KBM-7 (cell line): Measurements from ENCODE around the gene PDE4A.
"Not testable (repeated sequence)": the region's sequence is repeated elsewhere in the genome, so short reads cannot be mapped to it uniquely, and the experiment has no call there.

Experiments used
- DNase-seq: peaks from one replicate; pipeline ENCODE4 v3.0.0-alpha.2; 2015
- in situ Hi-C: fragments of 300-500 bp; cut with MboI; formaldehyde crosslinking; loops from 2 replicates; pipeline ENCODE4 v1.14.3; 2020; ENCODE audit warnings: low sequenced_read_pairs, low pct_unique_long_range_greater_than_20kb, mixed read lengths

Gene PDE4A

DNA sequence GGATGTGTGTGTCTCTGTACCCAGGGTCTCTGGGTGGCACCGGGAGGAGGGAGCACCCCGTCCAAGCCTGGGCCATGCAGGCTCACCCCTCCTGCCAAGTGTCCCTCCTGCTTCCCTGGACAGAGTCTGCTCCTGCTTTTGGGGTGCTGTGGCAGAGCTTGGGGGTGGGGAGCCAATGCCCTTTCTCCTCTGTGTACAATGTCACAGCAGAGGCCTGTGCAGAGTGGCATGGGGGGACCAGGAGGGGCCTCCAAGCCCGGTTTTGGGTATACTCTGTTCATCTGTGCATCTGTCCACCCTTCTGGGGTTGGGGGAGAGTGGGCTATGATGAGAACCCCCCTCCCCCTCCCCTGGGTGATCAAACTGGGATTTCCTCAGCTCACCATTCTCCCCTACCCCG is 33.5 kb downstream of the PDE4A start:
- DNase-seq = no peak
- in situ Hi-C loops = no loop called here

- in situ Hi-C loops = no loop called here
- DNase-seq = no peak
Observed at GRCh38 chr19:10454267-10454666, 33.9 kb downstream of the PDE4A start.

- in situ Hi-C loops, DNase-seq: not testable (repeated sequence)
Observed at GRCh38 chr19:10458733-10459132, 38.4 kb downstream of the PDE4A start.

GRCh38 chr19:10460714-10461046 is 40.3 kb downstream of the PDE4A start:
- in situ Hi-C loops = no loop called here
- DNase-seq = no peak

- DNase-seq = peak; percentile 91
- in situ Hi-C loops = no loop called here
Observed at GRCh38 chr19:10461047-10461949, 41.0 kb downstream of the PDE4A start.

DNA sequence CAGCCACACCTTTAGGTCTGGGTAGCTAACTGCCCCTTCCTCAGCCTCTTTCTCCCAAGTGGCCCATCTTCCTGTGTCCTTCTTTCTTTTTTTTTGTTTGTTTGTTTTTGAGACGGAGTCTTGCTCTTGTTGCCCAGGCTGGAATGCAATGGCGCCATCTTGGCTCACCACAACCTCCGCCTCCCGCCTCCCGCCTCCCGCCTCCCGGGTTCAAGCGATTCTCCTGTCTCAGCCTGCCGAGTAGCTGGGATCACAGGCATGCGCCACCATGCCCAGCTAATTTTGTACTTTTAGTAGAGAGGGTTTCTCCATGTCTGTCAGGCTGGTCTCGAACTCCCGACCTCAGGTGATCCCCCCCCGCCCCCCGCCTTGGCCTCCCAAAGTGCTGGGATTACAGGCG is 41.7 kb downstream of the PDE4A start:
- DNase-seq, in situ Hi-C loops: not testable (repeated sequence)

- in situ Hi-C loops = no loop called here
- no peak for DNase-seq
Observed at GRCh38 chr19:10462557-10462956, 42.2 kb downstream of the PDE4A start.

GRCh38 chr19:10464456-10464855 is 44.1 kb downstream of the PDE4A start:
- no peak for DNase-seq
- in situ Hi-C loops = no loop called here

DNA sequence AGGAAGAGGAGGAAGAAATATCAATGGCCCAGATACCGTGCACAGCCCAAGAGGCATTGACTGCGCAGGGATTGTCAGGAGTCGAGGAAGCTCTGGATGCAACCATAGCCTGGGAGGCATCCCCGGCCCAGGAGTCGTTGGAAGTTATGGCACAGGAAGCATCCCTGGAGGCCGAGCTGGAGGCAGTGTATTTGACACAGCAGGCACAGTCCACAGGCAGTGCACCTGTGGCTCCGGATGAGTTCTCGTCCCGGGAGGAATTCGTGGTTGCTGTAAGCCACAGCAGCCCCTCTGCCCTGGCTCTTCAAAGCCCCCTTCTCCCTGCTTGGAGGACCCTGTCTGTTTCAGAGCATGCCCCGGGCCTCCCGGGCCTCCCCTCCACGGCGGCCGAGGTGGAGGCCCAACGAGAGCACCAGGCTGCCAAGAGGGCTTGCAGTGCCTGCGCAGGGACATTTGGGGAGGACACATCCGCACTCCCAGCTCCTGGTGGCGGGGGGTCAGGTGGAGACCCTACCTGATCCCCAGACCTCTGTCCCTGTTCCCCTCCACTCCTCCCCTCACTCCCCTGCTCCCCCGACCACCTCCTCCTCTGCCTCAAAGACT is 46.9 kb downstream of the PDE4A start:
- no peak for DNase-seq
- in situ Hi-C loops = no loop called here

DNA sequence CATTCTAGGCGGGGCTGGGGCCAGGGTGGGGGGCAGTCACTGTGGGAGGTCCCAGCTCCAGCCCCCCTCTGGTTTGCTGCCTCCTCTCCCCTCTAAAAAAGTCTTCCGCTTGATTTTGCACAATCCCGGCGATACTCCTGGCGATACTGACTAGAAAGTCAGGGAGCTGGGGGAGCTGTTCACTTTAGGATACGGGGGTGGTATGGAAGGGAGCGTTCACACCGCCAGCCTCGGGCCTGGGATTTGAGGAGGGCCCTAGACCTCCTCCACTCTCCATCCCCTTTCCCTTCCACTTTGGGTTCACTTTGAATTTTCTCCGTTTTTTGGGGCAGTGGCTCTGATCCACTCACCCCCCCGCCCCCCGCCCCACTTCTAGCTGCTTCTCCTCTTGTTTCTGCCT is 47.8 kb downstream of the PDE4A start:
- DNase-seq = no peak
- in situ Hi-C loops = no loop called here

DNA sequence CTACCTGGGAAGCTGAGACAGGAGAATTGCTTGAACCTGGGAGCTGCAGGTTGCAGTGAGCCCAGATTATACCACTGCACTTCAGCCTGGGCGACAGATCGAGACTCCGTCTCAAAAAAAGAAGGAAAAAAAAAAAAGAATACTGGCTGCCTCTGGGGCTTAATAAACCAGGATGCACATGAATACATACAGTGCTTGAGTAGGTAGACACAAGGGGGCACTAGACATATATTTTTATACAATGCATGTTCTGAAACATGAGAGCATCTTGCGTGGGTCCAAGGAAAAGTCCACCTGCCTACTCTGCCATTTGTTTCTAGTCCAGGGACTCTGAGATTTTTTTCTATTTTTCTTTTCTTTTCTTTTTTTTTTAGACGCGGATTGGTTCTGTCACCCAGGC is 51.6 kb downstream of the PDE4A start:
- peak; percentile 50 for DNase-seq
- in situ Hi-C loops = no loop called here

DNA sequence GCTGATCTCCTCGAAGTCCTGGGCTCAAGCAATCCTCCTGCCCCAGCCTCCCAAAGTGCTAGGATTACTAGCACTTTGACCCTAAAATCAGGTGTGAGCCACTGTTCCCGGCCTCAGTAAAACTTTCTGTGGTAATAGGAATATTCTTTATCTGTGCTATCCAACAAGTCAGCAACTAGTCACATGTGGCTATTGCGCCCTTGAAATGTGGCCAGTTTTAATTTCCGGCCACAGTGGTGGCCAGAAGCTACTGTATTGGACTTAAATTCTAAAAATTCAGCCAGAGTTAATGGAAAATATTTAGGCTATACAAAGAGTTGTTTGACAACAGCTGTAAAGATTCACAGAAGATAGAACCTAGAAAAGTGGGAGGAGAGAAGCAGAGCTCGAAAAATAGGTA is 52.9 kb downstream of the PDE4A start:
- in situ Hi-C loops = no loop called here
- no peak for DNase-seq

GRCh38 chr19:10474962-10475451 is 54.7 kb downstream of the PDE4A start:
- peak; percentile 30 for DNase-seq

GRCh38 chr19:10478476-10478875 is 58.1 kb downstream of the PDE4A start:
- no peak for DNase-seq
- in situ Hi-C loops = no loop called here

More at GRCh38 chr19:10474962-10475451, 54.7 kb downstream of the PDE4A start:
- in situ Hi-C loops = no loop called here

DNA sequence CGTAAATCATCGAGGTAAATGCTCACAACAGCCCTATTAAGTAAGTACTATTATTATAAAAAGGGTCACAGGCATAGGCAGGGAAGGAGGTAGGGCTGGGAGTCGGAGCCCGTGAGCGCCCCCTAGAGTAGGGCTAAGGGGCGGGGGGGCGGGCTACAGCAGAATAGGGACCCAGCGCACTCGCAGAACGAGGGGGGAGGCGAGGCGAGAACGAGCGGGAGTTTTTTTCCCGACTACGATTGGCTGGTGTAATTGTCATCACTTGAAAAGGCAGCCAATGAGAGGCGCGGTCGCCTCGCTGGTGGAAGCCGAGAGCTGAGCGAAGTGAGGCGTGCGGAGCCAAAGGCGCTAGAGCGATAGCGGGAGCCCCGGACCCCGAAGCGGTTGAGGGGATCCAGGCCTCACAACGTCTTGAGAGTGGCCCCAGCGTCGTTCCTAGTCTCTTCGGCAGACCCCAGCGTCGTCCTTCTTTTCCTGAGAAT is 58.6 kb downstream of the PDE4A start:
- in situ Hi-C loops = no loop called here
- peak; percentile 42 for DNase-seq

DNA sequence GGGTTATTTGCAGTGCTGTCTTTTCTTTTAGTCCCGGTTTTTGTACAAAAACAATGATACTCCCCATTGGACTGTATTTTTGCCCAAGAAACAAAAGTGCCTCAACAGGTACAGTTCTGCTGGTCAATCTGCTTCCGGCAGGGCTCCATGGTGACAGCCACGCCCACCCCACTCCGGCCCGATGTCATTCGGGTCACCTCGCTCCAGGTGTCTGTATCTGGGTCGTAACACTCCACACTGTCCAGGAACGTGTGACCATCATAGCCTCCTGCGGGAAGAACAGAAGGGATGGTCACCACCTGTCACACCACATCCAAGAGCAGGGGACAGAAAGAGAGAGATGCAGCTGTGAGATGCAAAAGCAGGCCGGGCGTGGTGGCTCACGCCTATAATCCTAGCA is 66.2 kb downstream of the PDE4A start:
- DNase-seq = no peak
- in situ Hi-C loops = no loop called here

DNA sequence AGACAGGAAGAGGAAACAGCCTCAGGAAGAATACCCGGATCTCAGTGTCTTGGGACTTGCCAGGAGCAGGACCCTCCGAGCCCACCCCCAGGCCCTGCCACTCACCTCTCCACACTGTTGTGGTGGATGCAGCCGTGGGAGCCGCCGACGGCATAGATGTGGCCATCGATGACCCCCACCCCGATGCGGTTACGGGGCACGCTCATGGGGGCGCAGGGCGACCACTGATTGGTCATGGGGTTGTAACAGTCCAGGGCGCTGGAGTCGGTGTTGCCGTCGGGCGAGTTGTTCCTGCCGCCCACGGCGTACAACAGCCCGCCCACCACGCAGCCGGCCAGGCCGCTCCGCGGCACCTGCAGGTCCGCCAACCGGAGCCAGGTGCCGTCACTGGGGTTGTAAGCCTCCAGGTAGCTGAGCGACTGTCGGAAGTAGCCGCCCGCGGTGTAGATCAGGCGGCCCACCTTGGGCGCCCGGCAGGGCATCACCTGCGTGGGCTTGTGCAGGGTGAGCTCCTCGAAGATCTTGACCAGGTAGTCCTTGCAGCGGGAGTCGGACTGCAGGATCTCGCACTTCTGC is 71.2 kb downstream of the PDE4A start:
- no peak for DNase-seq
- in situ Hi-C loops = no loop called here

DNA sequence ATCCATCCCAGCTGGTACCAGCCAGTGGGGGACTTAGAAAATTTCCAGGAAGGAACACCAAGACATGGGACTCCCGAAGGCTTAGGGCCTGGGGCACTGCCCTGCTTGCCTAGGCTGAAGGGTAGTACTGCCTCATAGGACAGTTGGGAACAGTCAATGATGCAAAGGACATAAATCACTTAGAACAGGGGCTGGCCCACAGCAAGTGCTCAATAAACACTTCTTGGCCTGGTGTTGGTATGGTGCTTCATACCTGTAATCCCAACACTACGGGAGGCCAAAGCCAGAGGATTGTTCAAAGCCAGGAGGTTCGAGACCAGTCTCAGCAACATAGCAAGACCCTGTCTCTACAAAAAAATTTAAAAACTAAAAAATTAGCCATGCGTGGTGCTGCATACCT is 77.0 kb downstream of the PDE4A start:
- DNase-seq = no peak
- in situ Hi-C loops = no loop called here

DNA sequence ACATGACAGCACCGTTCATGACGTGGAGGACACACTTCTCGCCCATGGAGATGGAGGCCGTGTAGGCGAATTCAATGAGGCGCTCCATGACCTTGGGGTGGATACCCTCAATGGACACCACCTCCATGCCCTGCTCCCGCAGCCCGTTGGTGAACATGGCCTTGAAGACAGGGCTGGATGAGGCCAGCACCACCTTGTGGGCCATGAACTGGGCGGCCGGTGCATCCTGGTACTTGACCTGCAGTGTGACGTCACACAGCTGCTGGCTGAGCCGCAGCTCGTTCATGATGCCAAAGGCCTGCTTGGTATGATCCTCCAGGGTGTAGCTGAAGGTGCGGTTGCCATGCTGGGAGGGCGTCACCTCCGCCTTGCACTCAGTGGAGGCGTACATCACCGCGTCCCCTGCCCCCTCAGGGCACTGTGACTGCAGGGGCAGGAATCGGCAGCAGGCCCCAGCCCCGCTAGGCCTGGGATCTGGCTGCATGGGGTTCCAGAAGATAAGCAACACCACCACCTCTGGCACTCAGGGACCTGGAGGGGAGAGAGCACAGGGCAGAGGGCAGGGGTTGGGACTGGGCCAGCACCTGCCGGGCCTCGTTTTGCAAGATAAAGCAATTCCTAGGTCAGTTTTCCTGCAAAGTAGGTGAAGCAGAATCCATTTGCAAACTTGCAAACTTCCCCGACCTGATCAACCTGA is 79.4 kb downstream of the PDE4A start:
- DNase-seq = no peak
- in situ Hi-C loops = no loop called here

DNA sequence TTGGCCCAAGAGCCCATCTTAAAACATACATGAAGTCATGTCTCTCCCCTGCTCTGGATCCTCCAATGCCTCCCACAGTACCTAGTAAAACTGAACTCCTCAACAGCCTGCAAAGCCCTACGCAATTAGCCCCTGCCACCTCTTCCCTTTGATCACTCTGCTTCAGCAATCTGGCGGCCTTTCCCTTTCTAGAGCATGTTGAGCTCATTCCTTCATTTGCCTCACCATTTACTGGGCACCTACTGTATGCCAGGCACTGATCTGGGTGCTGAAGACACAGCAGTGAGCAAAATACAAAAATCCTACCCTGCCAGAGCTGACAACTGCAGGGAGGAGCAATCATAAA is 79.9 kb downstream of the PDE4A start:
- no peak for DNase-seq
- in situ Hi-C loops = no loop called here
